ENCODE data around the gene TSPAN7. TPM values are rescaled to one million over a fixed set of nuclear protein-coding genes. Genes with fewer than 3 reads are reported as not detected.

Gene TSPAN7
- total RNA-seq, 2 donors from 2014 or later, result 6.2 to 15.1 TPM

DNA sequence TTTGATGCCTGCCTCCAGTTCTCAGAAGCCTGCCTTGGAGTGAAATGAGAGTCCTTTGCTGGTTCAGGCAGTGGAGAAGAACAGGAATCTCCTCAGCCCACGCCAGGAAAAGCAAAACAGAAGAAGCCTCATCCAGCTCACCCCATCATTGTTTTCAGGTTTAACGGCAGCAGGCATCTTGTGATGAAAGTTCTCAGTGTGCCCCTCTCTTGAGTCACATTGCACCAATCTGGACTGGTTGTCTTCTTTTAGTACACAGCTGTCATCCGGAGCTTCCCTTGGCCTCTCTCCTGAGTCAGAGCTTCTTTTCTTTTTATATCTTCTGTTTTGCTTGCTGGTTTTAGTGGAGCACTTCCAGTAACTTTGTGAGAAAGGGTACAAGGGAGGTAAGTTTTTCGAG lies 50.9 kb downstream of the TSPAN7 start:
- DNase-seq, result no peak
- Mint-ChIP-seq H3K27me3 (ENCODE audit: insufficient read depth) (no peaks in the 10 kb centered on the region), H3K4me3 (no peak overlapping the region), H3K27ac (no peak overlapping the region), H3K9me3 (peaks cover 32% of the 10 kb centered on the region), H3K4me1 (peaks cover 2% of the 10 kb centered on the region), H3K36me3 (ENCODE audit: low read depth) (no peaks in the 10 kb centered on the region)
- TF ChIP-seq, protein P1, sequence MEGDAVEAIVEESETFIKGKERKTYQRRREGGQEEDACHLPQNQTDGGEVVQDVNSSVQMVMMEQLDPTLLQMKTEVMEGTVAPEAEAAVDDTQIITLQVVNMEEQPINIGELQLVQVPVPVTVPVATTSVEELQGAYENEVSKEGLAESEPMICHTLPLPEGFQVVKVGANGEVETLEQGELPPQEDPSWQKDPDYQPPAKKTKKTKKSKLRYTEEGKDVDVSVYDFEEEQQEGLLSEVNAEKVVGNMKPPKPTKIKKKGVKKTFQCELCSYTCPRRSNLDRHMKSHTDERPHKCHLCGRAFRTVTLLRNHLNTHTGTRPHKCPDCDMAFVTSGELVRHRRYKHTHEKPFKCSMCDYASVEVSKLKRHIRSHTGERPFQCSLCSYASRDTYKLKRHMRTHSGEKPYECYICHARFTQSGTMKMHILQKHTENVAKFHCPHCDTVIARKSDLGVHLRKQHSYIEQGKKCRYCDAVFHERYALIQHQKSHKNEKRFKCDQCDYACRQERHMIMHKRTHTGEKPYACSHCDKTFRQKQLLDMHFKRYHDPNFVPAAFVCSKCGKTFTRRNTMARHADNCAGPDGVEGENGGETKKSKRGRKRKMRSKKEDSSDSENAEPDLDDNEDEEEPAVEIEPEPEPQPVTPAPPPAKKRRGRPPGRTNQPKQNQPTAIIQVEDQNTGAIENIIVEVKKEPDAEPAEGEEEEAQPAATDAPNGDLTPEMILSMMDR (conservative IDR thresholded peaks at IDR 0.05), result no peak
- H3K4me3 ChIP-seq (ENCODE audit: low read length), result no peak overlapping the region
- no peak overlapping the region for H3K9ac ChIP-seq (ENCODE audit: extremely low read depth, low read length, poor library complexity, severe bottlenecking)
- H3K36me3 ChIP-seq (ENCODE audit: control insufficient read depth, insufficient read depth, low read length), result no peaks in the 10 kb centered on the region
- no peaks in the 10 kb centered on the region for H3K27me3 ChIP-seq (ENCODE audit: control insufficient read depth, insufficient read depth, low read length, poor library complexity, severe bottlenecking)
- WGBS, 2 experiments (ENCODE audit: insufficient coverage in 1 of 2, insufficient read length in 1 of 2), result 88 to 96% methylated on average over 1 to 4 of the region's 4 CpGs
- no peak overlapping the region for H3K27ac ChIP-seq (ENCODE audit: low read depth, low read length)
- H3K9me3 ChIP-seq (ENCODE audit: control insufficient read depth, low read length), result no peaks in the 10 kb centered on the region
- H3K4me1 ChIP-seq (ENCODE audit: control insufficient read depth, insufficient read depth, low read length), result no peaks in the 10 kb centered on the region

DNA sequence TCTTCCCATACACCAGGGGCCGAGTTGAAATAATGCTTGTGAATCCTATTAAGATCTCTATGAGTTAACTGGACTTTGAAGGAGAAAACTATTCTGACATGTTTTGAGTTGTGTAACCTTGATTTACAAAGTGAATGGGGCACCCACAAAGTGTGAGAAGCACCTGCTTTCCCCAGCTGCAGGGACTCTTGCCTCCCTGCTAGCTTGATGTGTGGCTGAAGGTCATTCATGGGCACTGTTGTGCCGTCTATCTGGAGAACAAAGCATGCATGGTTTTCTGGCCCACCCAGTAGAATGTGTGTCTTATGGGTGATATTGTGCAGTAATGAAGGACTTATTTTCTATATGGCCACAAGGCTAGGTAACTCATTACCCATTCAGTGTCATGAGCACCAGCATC lies 53.1 kb downstream of the TSPAN7 start:
- peaks cover 46% of the 10 kb centered on the region for H3K9me3 Mint-ChIP-seq
- no peak overlapping the region for H3K9ac ChIP-seq (ENCODE audit: extremely low read depth, low read length, poor library complexity, severe bottlenecking)
- H3K27ac Mint-ChIP-seq, result no peak overlapping the region
- H3K36me3 Mint-ChIP-seq (ENCODE audit: low read depth), result no peaks in the 10 kb centered on the region
- TF ChIP-seq, protein P1 (conservative IDR thresholded peaks at IDR 0.05), result no peak
- WGBS, 2 experiments (ENCODE audit: insufficient coverage in 1 of 2, insufficient read length in 1 of 2), result 92% methylated on average over 2 of the region's 2 CpGs; no CpG with 5 or more reads in 1 of the 2 experiments
- H3K27me3 ChIP-seq (ENCODE audit: control insufficient read depth, insufficient read depth, low read length, poor library complexity, severe bottlenecking), result no peaks in the 10 kb centered on the region
- no peaks in the 10 kb centered on the region for H3K36me3 ChIP-seq (ENCODE audit: control insufficient read depth, insufficient read depth, low read length)
- no peaks in the 10 kb centered on the region for H3K27me3 Mint-ChIP-seq (ENCODE audit: insufficient read depth)
- H3K4me3 ChIP-seq (ENCODE audit: low read length), result no peak overlapping the region
- H3K4me1 ChIP-seq (ENCODE audit: control insufficient read depth, insufficient read depth, low read length), result no peaks in the 10 kb centered on the region
- peaks cover 2% of the 10 kb centered on the region for H3K4me1 Mint-ChIP-seq
- DNase-seq, result no peak
- H3K27ac ChIP-seq (ENCODE audit: low read depth, low read length), result no peak overlapping the region
- H3K4me3 Mint-ChIP-seq, result no peak overlapping the region
- H3K9me3 ChIP-seq (ENCODE audit: control insufficient read depth, low read length), result no peaks in the 10 kb centered on the region

DNA sequence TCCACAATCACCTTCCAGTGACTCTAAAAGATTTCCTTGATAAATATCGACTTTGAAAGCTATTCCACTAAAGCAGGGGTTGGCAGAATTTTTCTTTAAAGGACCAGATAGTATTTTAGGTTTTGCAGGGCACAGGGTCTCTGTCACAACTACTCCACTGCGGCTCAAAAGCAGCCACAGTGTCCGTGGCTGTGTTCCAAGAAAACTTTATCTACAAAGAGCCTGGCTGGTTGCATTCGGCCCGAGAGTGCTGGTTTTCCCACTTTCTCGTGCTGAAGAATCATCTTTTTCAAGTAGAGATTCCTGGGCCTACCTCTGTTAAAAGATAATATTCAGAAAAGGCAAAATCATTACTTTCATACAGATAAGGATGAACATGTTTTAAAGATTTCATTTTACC lies 55.6 kb downstream of the TSPAN7 start:
- no peak overlapping the region for H3K9ac ChIP-seq (ENCODE audit: extremely low read depth, low read length, poor library complexity, severe bottlenecking)
- H3K36me3 ChIP-seq (ENCODE audit: control insufficient read depth, insufficient read depth, low read length), result no peaks in the 10 kb centered on the region
- Mint-ChIP-seq H3K36me3 (ENCODE audit: low read depth) (no peaks in the 10 kb centered on the region), H3K27me3 (ENCODE audit: insufficient read depth) (no peaks in the 10 kb centered on the region), H3K27ac (no peak overlapping the region), H3K4me3 (no peak overlapping the region), H3K9me3 (peaks cover 51% of the 10 kb centered on the region), H3K4me1 (no peaks in the 10 kb centered on the region)
- WGBS, 2 experiments (ENCODE audit: insufficient coverage in 1 of 2, insufficient read length in 1 of 2), result 95% methylated on average over 6 of the region's 6 CpGs; no CpG with 5 or more reads in 1 of the 2 experiments
- no peak overlapping the region for H3K27ac ChIP-seq (ENCODE audit: low read depth, low read length)
- H3K4me1 ChIP-seq (ENCODE audit: control insufficient read depth, insufficient read depth, low read length), result no peaks in the 10 kb centered on the region
- H3K4me3 ChIP-seq (ENCODE audit: low read length), result no peak overlapping the region
- no peak for DNase-seq
- TF ChIP-seq, protein P1 (conservative IDR thresholded peaks at IDR 0.05), result no peak
- no peaks in the 10 kb centered on the region for H3K9me3 ChIP-seq (ENCODE audit: control insufficient read depth, low read length)
- no peaks in the 10 kb centered on the region for H3K27me3 ChIP-seq (ENCODE audit: control insufficient read depth, insufficient read depth, low read length, poor library complexity, severe bottlenecking)
